H54 (cell line): ENCODE measurements around the gene FILIP1.

Source experiments
- DNase-seq: peaks from one replicate; pipeline ENCODE4 v3.0.0; 2011; ENCODE audit warnings: low spot score, mixed read lengths; ENCODE audit not compliant: insufficient read length
- FAIRE-seq: peaks from 3 replicates; lab custom pipeline; 2011; peaks lifted over from hg19 to GRCh38; lab: Jason Lieb, UNC
- POLR2A ChIP-seq: IDR thresholded peaks from 2 replicates; pipeline ENCODE4 v1.6.1; 2011; ENCODE audit warnings: low read depth, mild to moderate bottlenecking, low read length

FILIP1 gene

GRCh38 chr6:75299801-75300530 lies 193.6 kb downstream of the FILIP1 start:
- no peak for TF ChIP-seq POLR2A
- FAIRE-seq, result no peak

GRCh38 chr6:75296811-75297779 lies 196.5 kb downstream of the FILIP1 start:
- no peak for TF ChIP-seq POLR2A
- FAIRE-seq (peak; percentile 94), DNase-seq (no peak)

More at GRCh38 chr6:75299801-75300530, 193.6 kb downstream of the FILIP1 start:
- DNase-seq, result no peak

- no peak for TF ChIP-seq POLR2A
- DNase-seq (no peak), FAIRE-seq (no peak)
These were observed 201.0 kb downstream of the FILIP1 start for GRCh38 chr6:75292555-75292954.

GRCh38 chr6:75291744-75292143 lies 201.9 kb downstream of the FILIP1 start:
- no peak for TF ChIP-seq POLR2A
- DNase-seq, result no peak
- no peak for FAIRE-seq

GRCh38 chr6:75291331-75291730 lies 202.3 kb downstream of the FILIP1 start:
- DNase-seq, result no peak
- FAIRE-seq, result no peak
- no peak for TF ChIP-seq POLR2A

- no peak for DNase-seq
- FAIRE-seq, result no peak
These were observed 203.3 kb downstream of the FILIP1 start for GRCh38 chr6:75290136-75290945.

GRCh38 chr6:75288023-75288422 lies 205.6 kb downstream of the FILIP1 start:
- DNase-seq, result no peak
- TF ChIP-seq POLR2A, result no peak
- no peak for FAIRE-seq

More at GRCh38 chr6:75290136-75290945, 203.3 kb downstream of the FILIP1 start:
- no peak for TF ChIP-seq POLR2A

GRCh38 chr6:75287424-75287823 lies 206.2 kb downstream of the FILIP1 start:
- FAIRE-seq (no peak), DNase-seq (no peak)
- no peak for TF ChIP-seq POLR2A

GRCh38 chr6:75286955-75287354 lies 206.6 kb downstream of the FILIP1 start:
- no peak for DNase-seq
- no peak for TF ChIP-seq POLR2A
- FAIRE-seq, result no peak

- FAIRE-seq (peak; percentile 52), DNase-seq (no peak)
- no peak for TF ChIP-seq POLR2A
These were observed 208.3 kb downstream of the FILIP1 start for GRCh38 chr6:75285283-75285639.

GRCh38 chr6:75284632-75285282 lies 208.8 kb downstream of the FILIP1 start, which contains the start of gene TMEM30A:
Gene TMEM30A (minus strand): TSS chr6:75284792. CDS start chr6:75284638, 154 bp downstream.
- peak; percentile 76 for DNase-seq
- FAIRE-seq, result peak; percentile 100
- peak; percentile 82 for TF ChIP-seq POLR2A

GRCh38 chr6:75283907-75284631 lies 209.5 kb downstream of the FILIP1 start:
- FAIRE-seq, result peak; percentile 33
- TF ChIP-seq POLR2A, result no peak
- peak; percentile 16 for DNase-seq
